HUES64 (cell line): ENCODE data around the gene PHTF2.

Experiments
- H3K27ac ChIP-seq: 2 replicates; pipeline ENCODE4 v1.7.0; 2013; ENCODE audit warnings: low read depth, low read length, inconsistent platforms
- H3K27me3 ChIP-seq: 2 replicates; pipeline ENCODE4 v1.6.1; 2013; ENCODE audit warnings: mild to moderate bottlenecking, low read length; ENCODE audit not compliant: insufficient read depth
- H3K36me3 ChIP-seq: 2 replicates; pipeline ENCODE4 v1.6.1; 2013; ENCODE audit warnings: mild to moderate bottlenecking, low read length; ENCODE audit not compliant: insufficient read depth
- H3K4me1 ChIP-seq: 2 replicates; pipeline ENCODE4 v1.6.1; 2013; ENCODE audit warnings: mild to moderate bottlenecking, low read length, moderate library complexity; ENCODE audit not compliant: insufficient read depth
- H3K4me3 ChIP-seq: 2 replicates; pipeline ENCODE4 v1.5.1; 2013; ENCODE audit warnings: mild to moderate bottlenecking, low read length, moderate library complexity
- H3K9ac ChIP-seq: 2 replicates; pipeline ENCODE4 v1.6.1; 2013; ENCODE audit warnings: mild to moderate bottlenecking, low read depth, low read length
- H3K9me3 ChIP-seq: 2 replicates; pipeline ENCODE4 v1.6.1; 2013; ENCODE audit warnings: low read depth, low read length; ENCODE audit not compliant: insufficient read depth
- WGBS: fragments of 150-250, 120-280 bp; methylation state at CpG from one replicate; pipeline ENCODE4 v1.1.7; 2013; ENCODE audit warnings: missing lambda C conversion rate; 5-methylcytosine and 5-hydroxymethylcytosine counted together

The PHTF2 gene

GRCh38 chr7:77812290-77812685 is 13.7 kb downstream of the PHTF2 start:
- H3K9me3 ChIP-seq = 0 out of 2 replicates have a peak, but pooled peaks cover under 1% of the 10 kb centered on the region
- no CpG with 5 or more reads among the region's 1 CpG for WGBS
- peaks cover 2% of the 10 kb centered on the region; the same call in 1 of the 2 replicates for H3K36me3 ChIP-seq
- H3K27ac ChIP-seq = no peak overlapping the region
- H3K4me3 ChIP-seq = no peak overlapping the region
- H3K27me3 ChIP-seq = no peaks in the 10 kb centered on the region
- no peak overlapping the region for H3K9ac ChIP-seq
- no peaks in the 10 kb centered on the region for H3K4me1 ChIP-seq

DNA sequence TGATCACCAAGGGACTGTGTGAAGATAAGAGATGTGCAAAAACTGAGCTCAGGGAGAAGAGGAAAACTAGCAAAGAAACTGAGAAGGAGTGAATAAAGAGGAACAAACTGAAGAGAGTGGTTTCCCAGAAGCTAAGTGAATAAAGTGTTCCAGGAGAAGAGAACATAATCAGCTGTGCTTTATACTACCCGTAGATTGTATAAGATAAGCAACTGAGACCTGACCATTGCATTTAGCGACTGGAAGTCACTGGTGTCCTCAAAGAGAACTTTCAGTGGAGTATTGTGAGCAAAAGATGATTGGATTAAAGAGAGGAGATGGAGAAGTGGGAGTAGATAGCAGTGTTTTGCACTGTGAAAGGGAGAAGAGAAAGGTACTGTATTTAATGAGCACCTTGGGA is 14.6 kb downstream of the PHTF2 start:
- Histone ChIP-seq H3K36me3 (peaks cover 2% of the 10 kb centered on the region; the same call in 1 of the 2 replicates), H3K4me3 (no peak overlapping the region), H3K9ac (no peak overlapping the region), H3K4me1 (no peaks in the 10 kb centered on the region), H3K27ac (no peak overlapping the region), H3K27me3 (no peaks in the 10 kb centered on the region), H3K9me3 (no peaks in the 10 kb centered on the region)
- 94% methylated on average over 2 of the region's 2 CpGs for WGBS

DNA sequence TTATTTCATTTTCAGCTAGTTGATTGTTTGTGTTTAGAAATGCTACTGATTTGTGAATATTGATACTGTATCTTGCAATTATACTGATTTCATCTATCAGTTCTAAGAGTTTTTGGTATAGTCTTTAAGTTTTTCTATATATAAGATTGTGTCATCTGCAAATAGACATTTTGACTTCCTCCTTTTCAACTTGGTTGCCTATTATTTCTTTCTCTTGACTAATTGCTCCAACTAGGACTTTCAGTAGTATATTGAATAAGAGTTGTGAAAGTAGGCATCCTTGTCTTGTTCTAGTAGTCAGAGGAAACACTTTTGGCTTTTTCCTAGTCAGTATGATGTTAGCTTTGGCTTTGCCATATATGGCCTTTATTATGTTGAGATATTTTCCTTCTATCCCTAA is 20.4 kb downstream of the PHTF2 start:
- no peaks in the 10 kb centered on the region for H3K27me3 ChIP-seq
- peaks cover 19% of the 10 kb centered on the region for H3K9me3 ChIP-seq
- H3K36me3 ChIP-seq = peaks cover 2% of the 10 kb centered on the region; the same call in 1 of the 2 replicates
- H3K4me3 ChIP-seq = no peak overlapping the region
- no peaks in the 10 kb centered on the region for H3K4me1 ChIP-seq
- H3K27ac ChIP-seq = no peak overlapping the region
- no peak overlapping the region for H3K9ac ChIP-seq

DNA sequence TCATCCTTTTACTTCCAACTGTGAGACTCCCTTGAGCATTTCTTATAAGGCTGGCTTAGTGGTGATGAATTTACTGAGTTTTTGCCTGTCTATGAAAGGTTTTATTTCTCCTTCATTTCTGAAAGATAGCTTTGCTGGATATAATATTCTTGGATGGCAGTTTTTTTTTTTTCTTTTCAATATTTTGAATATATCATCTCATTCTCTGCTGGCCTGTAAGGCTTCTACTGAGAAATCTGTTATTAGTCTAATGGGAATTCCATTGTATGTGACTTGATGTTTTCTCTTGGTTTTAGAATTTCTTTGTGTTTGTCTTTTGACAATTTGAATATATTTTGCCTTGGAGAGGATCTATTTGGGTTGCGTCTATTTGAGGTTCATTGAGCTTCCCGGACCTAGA is 22.4 kb downstream of the PHTF2 start:
- Histone ChIP-seq H3K9me3 (peaks cover 19% of the 10 kb centered on the region), H3K36me3 (peaks cover 2% of the 10 kb centered on the region; the same call in 1 of the 2 replicates), H3K4me3 (no peak overlapping the region), H3K27me3 (no peaks in the 10 kb centered on the region), H3K9ac (no peak overlapping the region), H3K4me1 (no peaks in the 10 kb centered on the region), H3K27ac (no peak overlapping the region)
- 92% methylated on average over 2 of the region's 2 CpGs for WGBS

DNA sequence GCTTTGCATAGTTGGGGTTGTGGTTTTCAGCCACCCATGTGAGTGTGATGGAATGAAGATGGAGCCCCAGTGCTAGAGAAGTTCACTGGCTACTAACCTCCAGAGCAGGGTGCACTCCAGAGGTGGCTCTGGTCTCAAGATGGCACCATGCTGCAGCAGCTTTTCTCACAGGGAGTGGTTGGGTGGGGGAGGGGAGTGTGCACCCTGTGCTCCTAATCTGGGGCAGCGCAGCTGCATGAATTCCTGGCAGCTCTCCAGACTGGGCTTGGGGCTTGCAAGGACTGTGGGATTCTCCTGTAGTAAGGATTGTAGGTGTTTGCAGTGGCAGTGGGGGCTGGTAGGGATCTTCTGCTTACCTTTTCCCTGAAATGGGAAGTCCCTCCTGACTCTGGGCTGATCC is 23.7 kb downstream of the PHTF2 start:
- Histone ChIP-seq H3K9me3 (peaks cover 19% of the 10 kb centered on the region), H3K27me3 (no peaks in the 10 kb centered on the region), H3K4me3 (no peak overlapping the region), H3K9ac (no peak overlapping the region), H3K36me3 (no peaks in the 10 kb centered on the region), H3K4me1 (no peaks in the 10 kb centered on the region), H3K27ac (no peak overlapping the region)
- WGBS = 0% methylated on average over 1 of the region's 1 CpG

- 92% methylated on average over 1 of the region's 2 CpGs for WGBS
- H3K27ac ChIP-seq = no peak overlapping the region
- H3K36me3 ChIP-seq = no peaks in the 10 kb centered on the region
- no peak overlapping the region for H3K9ac ChIP-seq
- H3K9me3 ChIP-seq = peaks cover 19% of the 10 kb centered on the region
- H3K27me3 ChIP-seq = no peaks in the 10 kb centered on the region
- no peak overlapping the region for H3K4me3 ChIP-seq
- H3K4me1 ChIP-seq = no peaks in the 10 kb centered on the region
These were observed 25.2 kb downstream of the PHTF2 start for GRCh38 chr7:77823787-77824186.

DNA sequence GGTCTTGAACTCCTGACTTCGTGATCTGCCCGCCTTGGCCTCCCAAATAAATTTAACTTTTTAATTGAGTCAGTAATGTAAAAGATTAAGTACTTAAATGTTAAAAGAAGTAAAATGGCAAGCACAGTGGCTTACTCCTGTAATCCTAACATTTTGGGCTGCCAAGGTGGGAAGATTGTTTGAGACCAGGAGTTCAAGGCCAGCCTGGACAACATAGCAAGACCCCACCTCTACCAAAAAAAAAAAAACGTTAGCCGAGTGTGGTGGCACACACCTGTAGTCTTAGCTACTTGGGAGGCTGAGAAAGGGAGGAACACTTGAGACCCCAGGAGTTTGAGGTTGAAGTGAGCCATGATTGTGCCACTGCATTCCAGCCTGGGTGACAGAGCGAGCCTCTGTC is 26.1 kb downstream of the PHTF2 start:
- H3K4me3 ChIP-seq = no peak overlapping the region
- no peak overlapping the region for H3K9ac ChIP-seq
- H3K27ac ChIP-seq = no peak overlapping the region
- H3K27me3 ChIP-seq = no peaks in the 10 kb centered on the region
- H3K4me1 ChIP-seq = no peaks in the 10 kb centered on the region
- peaks cover 14% of the 10 kb centered on the region for H3K9me3 ChIP-seq
- 88% methylated on average over 4 of the region's 5 CpGs for WGBS
- no peaks in the 10 kb centered on the region for H3K36me3 ChIP-seq

- Histone ChIP-seq H3K36me3 (no peaks in the 10 kb centered on the region), H3K9me3 (peaks cover 12% of the 10 kb centered on the region), H3K4me3 (no peak overlapping the region), H3K27ac (no peak overlapping the region), H3K9ac (no peak overlapping the region), H3K4me1 (no peaks in the 10 kb centered on the region), H3K27me3 (no peaks in the 10 kb centered on the region)
- 99% methylated on average over 2 of the region's 3 CpGs for WGBS
These were observed 26.6 kb downstream of the PHTF2 start for GRCh38 chr7:77825131-77825530.

DNA sequence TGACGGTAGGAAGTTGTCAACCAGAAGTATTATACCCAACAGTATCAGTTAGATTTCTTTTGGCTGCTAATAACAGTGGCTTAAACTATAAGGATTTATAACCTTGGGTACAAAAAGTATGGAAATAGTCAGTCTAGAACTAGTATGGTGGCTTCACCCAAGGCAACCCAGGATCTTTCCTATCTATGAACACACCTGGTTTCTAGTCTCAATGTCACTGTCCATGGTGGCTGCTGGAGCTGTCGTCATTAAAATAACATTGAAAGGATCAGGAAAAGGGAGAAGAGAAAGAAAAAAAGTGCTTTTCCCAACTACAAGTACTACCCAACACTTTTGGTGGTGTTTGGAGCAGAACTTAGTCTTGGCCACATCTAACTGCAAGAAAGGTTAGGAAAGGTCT is 27.7 kb downstream of the PHTF2 start:
- Histone ChIP-seq H3K4me1 (peaks cover 4% of the 10 kb centered on the region; the same call in 1 of the 2 replicates), H3K9me3 (peaks cover 1% of the 10 kb centered on the region; the same call in 1 of the 2 replicates), H3K9ac (no peak overlapping the region), H3K4me3 (no peak overlapping the region), H3K27me3 (no peaks in the 10 kb centered on the region), H3K36me3 (no peaks in the 10 kb centered on the region), H3K27ac (no peak overlapping the region)
- WGBS = 100% methylated on average over 1 of the region's 2 CpGs

DNA sequence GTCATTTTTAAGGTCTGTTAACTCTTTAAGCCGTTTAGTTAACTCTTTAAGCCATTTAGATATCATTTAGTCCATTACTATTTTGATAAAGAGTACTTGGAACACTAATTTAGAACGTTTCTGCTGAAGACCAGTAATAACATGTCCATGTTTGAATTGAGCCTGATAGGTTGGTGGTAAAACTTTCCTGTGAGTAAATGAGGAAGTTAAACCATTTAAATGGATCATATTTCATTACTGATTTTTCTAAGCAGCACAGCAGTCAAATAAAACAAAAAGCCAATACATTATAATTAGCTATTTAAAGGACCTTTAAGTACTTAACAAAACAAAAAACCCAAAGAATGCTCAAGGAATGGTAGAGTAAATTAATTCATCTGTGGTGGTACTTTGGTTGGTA is 29.4 kb downstream of the PHTF2 start:
- H3K4me1 ChIP-seq = peaks cover 4% of the 10 kb centered on the region; the same call in 1 of the 2 replicates
- no peaks in the 10 kb centered on the region for H3K27me3 ChIP-seq
- no peak overlapping the region for H3K9ac ChIP-seq
- H3K36me3 ChIP-seq = no peaks in the 10 kb centered on the region
- no peaks in the 10 kb centered on the region for H3K9me3 ChIP-seq
- no peak overlapping the region for H3K27ac ChIP-seq
- no peak overlapping the region for H3K4me3 ChIP-seq
- WGBS = 83% methylated on average over 1 of the region's 2 CpGs

DNA sequence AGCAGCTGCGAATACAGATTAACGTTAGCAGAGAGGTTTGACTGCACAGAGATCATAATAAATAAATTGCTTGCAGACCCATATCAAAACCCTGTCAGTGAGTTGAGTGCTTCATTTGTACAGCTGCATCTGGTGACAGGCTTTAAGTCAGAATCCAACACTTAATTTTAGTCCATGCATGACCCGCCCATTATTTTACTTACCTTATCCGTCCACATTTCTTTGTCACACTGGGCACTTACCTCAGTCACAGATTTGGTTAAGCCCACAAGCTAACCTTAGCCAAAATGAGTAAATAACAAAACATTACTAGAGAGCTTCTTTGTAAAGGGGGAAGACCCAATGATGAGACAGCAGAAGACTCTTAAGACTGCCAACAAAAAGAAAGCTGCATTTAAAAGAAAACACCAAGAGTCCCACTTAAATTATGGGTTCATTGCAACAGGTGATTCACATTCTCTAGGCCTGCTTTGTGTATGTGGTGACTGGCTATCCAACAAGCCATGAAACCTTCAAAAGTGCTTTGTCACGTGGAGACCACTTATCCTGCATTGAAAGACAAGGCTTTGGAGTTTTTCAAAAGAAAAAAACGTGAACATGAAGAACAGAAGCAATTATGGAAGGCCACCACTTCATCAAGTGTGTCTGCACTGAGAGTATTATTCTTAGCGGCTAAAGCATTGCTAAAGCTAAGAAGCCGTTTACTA is 32.2 kb downstream of the PHTF2 start:
- H3K36me3 ChIP-seq = no peaks in the 10 kb centered on the region
- 86% methylated on average over 8 of the region's 8 CpGs for WGBS
- no peak overlapping the region; the same call in 1 of the 2 replicates for H3K27ac ChIP-seq
- peaks cover 4% of the 10 kb centered on the region; the same call in 1 of the 2 replicates for H3K4me1 ChIP-seq
- no peaks in the 10 kb centered on the region for H3K27me3 ChIP-seq
- H3K9me3 ChIP-seq = no peaks in the 10 kb centered on the region
- H3K9ac ChIP-seq = no peak overlapping the region
- H3K4me3 ChIP-seq = no peak overlapping the region

DNA sequence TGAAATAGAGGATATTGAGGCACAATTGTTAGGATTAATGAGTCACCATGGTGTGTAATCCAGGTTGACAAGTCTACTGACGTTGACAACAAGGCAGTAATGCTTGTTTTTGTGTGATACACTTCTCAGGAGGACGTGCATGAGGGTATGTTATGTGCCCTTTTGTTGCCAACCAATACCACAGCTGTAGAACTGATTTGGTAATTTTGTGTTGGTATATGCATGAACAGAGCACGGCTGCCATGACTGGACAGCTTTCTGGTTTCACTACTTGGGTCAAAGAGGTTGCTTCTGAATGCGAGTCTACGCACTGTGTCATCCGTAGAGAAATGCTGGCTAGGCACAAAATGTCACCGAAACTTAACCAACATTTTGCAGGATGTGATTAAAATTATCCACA is 32.9 kb downstream of the PHTF2 start:
- WGBS = 93% methylated on average over 7 of the region's 7 CpGs
- H3K4me3 ChIP-seq = no peak overlapping the region
- no peaks in the 10 kb centered on the region for H3K9me3 ChIP-seq
- H3K27ac ChIP-seq = no peak overlapping the region
- peaks cover 4% of the 10 kb centered on the region; the same call in 1 of the 2 replicates for H3K4me1 ChIP-seq
- no peaks in the 10 kb centered on the region for H3K27me3 ChIP-seq
- H3K36me3 ChIP-seq = no peaks in the 10 kb centered on the region
- no peak overlapping the region for H3K9ac ChIP-seq
